Caco-2 (cell line): ENCODE data around the gene HLF. TPM values are rescaled to one million over a fixed set of nuclear protein-coding genes. Genes with fewer than 3 reads are reported as not detected.

Experiments used
- Bru-seq: library from RNA; stranded (reverse); fragments of 400-500 nt; gene quantifications from one replicate; lab custom pipeline; 2021; lab: Mats Ljungman, UMichigan
- BruChase-seq, 2 experiments: library from RNA; stranded (reverse); fragments of 400-500 nt; gene quantifications; one replicate each; lab custom pipeline; 2021; lab: Mats Ljungman, UMichigan
- BruUV-seq: library from RNA; stranded (reverse); fragments of 400-500 nt; replicated peaks from 2 replicates; lab custom pipeline; 2021; lab: Mats Ljungman, UMichigan
- CTCF ChIA-PET: fragments of 300-600 bp; sonication (Branson Sonifier 250); formaldehyde crosslinking; loops from one replicate; lab custom pipeline; 2022; ENCODE audit warnings: antibody characterized with exemption; lab: Charles Lee
- POLR2A ChIA-PET: fragments of 300-600 bp; sonication (Branson Sonifier 250); formaldehyde crosslinking; loops from one replicate; lab custom pipeline; 2022; ENCODE audit warnings: antibody characterized with exemption; lab: Charles Lee
- DNase-seq, 2 experiments: peaks; one replicate each; pipeline versions ENCODE4 v3.0.0 to v3.0.0-alpha.2; 2020 to 2022
- H3K27me3 ChIP-seq: replicated peaks from 2 replicates; pipeline ENCODE4 v1.6.0; 2011; ENCODE audit warnings: low read length; ENCODE audit not compliant: control insufficient read depth, insufficient read depth
- H3K36me3 ChIP-seq: 2 replicates; pipeline ENCODE4 v1.5.1; 2011; ENCODE audit warnings: low read length; ENCODE audit not compliant: control insufficient read depth, insufficient read depth
- H3K4me1 ChIP-seq: fragments of 250-450 bp; sonication (Bioruptor Pico); 2 replicates; pipeline ENCODE4 v1.5.1; 2020; ENCODE audit warnings: mild to moderate bottlenecking
- H3K4me3 ChIP-seq: 2 replicates; pipeline ENCODE4 v1.5.1; 2011; ENCODE audit warnings: low read depth, mild to moderate bottlenecking, control low read depth, low read length
- H3K9me3 ChIP-seq: fragments of 250-450 bp; sonication (Bioruptor Pico); 2 replicates; pipeline ENCODE4 v1.5.1; 2020; ENCODE audit warnings: mild to moderate bottlenecking, moderate library complexity
- H3K27ac Mint-ChIP-seq: one replicate; pipeline ENCODE4 v1.8.0; 2022; ENCODE audit warnings: mixed read lengths; ENCODE audit not compliant: unreplicated experiment
- H3K27me3 Mint-ChIP-seq: one replicate; pipeline ENCODE4 v1.8.0; 2022; ENCODE audit warnings: mixed read lengths; ENCODE audit not compliant: insufficient read depth, unreplicated experiment
- H3K36me3 Mint-ChIP-seq: one replicate; pipeline ENCODE4 v1.8.0; 2022; ENCODE audit warnings: mild to moderate bottlenecking, mixed read lengths; ENCODE audit not compliant: insufficient read depth, unreplicated experiment
- H3K4me1 Mint-ChIP-seq: one replicate; pipeline ENCODE4 v1.8.0; 2022; ENCODE audit warnings: low read depth, mixed read lengths; ENCODE audit not compliant: unreplicated experiment
- H3K4me3 Mint-ChIP-seq: one replicate; pipeline ENCODE4 v1.8.0; 2022; ENCODE audit warnings: mild to moderate bottlenecking, moderate library complexity, mixed read lengths; ENCODE audit not compliant: unreplicated experiment
- H3K9me3 Mint-ChIP-seq: one replicate; pipeline ENCODE4 v1.8.0; 2022; ENCODE audit warnings: mixed read lengths; ENCODE audit not compliant: unreplicated experiment
- intact Hi-C: fragments of 100-400 bp; cut with micrococcal nuclease; formaldehyde crosslinking; loops from one replicate; pipeline ENCODE4 v1.10.0; 2022; ENCODE audit not compliant: unreplicated experiment
- long read RNA-seq: library from polyadenylated mRNA; stranded (forward); transcript quantifications from one replicate; pipeline ENCODE4 v2.0.0, GENCODE V29; 2022
- total RNA-seq: library from RNA; stranded (reverse); gene quantifications from 2 replicates; pipeline ENCODE4 v1.2.3, GENCODE V29; 2022
- TF ChIP-seq, protein P1 (sequence below), 2 experiments: fragments of 200-600 bp in 1 of 2; IDR thresholded peaks; 1 replicate in 1 of 2; 2 replicates in 1 of 2; pipeline versions ENCODE4 v1.5.1 to v1.8.0; 2011 to 2022; ENCODE audit warnings: antibody characterized with exemption in 1 of 2, control low read depth in 1 of 2, inconsistent platforms in 1 of 2, low read depth in 1 of 2, low read length in 1 of 2, mild to moderate bottlenecking in 1 of 2, moderate library complexity in 1 of 2; ENCODE audit not compliant: insufficient read depth in 1 of 2, severe bottlenecking in 1 of 2, unreplicated experiment in 1 of 2

HLF gene, protein sequence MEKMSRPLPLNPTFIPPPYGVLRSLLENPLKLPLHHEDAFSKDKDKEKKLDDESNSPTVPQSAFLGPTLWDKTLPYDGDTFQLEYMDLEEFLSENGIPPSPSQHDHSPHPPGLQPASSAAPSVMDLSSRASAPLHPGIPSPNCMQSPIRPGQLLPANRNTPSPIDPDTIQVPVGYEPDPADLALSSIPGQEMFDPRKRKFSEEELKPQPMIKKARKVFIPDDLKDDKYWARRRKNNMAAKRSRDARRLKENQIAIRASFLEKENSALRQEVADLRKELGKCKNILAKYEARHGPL
- total RNA-seq (17.3 and 19.8 TPM in 2 replicates), Bru-seq, nascent RNA (percentile 80 among the genes with signal in this experiment), BruChase-seq, experiment 1, labeled RNA remaining after a 2-hour chase (percentile 82 among the genes with signal in this experiment), BruChase-seq, experiment 2, labeled RNA remaining after a 6-hour chase (percentile 73 among the genes with signal in this experiment)
- long read RNA-seq, full-length matches to known transcripts = 3 of 5 reads
- long read RNA-seq, partial matches to known transcripts = 0 of 5 reads
- long read RNA-seq, other reads (novel, unspliced or antisense) = 2 of 5 reads

DNA sequence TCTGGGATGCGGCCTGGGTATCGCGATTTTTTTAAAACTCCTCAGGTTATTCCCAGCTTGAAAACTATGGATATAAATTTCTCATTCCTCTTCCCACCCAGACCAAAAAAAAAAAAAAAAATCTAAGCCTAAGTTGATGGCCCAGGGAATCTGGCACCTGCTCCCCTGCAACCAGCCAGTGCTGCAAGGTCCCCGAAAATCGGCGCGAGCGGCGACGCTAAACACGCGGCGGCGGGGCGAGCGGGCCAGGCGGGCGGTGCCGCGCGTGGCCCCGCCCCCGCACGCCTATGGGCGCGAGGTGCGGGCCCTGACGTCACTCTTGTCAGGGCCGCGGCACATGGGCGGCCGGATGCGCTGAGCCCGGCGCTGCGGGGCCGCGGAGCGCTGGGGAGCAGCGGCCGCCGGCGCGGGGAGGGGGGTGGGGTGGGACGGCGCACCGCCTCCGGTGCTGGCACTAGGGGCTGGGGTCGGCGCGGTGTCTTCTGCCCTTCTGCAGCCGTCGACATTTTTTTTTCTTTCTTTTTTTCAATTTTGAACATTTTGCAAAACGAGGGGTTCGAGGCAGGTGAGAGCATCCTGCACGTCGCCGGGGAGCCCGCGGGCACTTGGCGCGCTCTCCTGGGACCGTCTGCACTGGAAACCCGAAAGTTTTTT is at the start of gene HLF:
Gene HLF, plus strand, starts transcription at position 316 of the 654 bp plus-strand sequence. CDS start 525 bp downstream, outside the sequence.
- Histone ChIP-seq H3K27me3 (no peaks in the 10 kb centered on the region), H3K9me3 (no peaks in the 10 kb centered on the region), H3K4me3 (peak within 1 kb of the TSS; percentile 66), H3K36me3 (no peaks in the 10 kb centered on the region), H3K4me1 (no peaks in the 10 kb centered on the region)
- Mint-ChIP-seq H3K4me3 (peak within 1 kb of the TSS; percentile 84), H3K27ac (peak within 1 kb of the TSS; percentile 39), H3K36me3 (peaks cover 11% of the 10 kb centered on the region), H3K4me1 (peaks cover 14% of the 10 kb centered on the region), H3K9me3 (no peaks in the 10 kb centered on the region), H3K27me3 (no peaks in the 10 kb centered on the region)
- CTCF ChIA-PET = interaction anchor here (1.2 to 2.4 kb wide), 2 partner anchors 20 to 26 kb away, joined by 8 to 14 read pairs; no protein-coding TSS in a partner anchor
- intact Hi-C loops = loop anchor here (1.0 kb wide), 4 partner anchors 23 to 84 kb away; no protein-coding TSS in a partner anchor
- DNase-seq = peak; percentile 83 to 91
- TF ChIP-seq, protein P1, sequence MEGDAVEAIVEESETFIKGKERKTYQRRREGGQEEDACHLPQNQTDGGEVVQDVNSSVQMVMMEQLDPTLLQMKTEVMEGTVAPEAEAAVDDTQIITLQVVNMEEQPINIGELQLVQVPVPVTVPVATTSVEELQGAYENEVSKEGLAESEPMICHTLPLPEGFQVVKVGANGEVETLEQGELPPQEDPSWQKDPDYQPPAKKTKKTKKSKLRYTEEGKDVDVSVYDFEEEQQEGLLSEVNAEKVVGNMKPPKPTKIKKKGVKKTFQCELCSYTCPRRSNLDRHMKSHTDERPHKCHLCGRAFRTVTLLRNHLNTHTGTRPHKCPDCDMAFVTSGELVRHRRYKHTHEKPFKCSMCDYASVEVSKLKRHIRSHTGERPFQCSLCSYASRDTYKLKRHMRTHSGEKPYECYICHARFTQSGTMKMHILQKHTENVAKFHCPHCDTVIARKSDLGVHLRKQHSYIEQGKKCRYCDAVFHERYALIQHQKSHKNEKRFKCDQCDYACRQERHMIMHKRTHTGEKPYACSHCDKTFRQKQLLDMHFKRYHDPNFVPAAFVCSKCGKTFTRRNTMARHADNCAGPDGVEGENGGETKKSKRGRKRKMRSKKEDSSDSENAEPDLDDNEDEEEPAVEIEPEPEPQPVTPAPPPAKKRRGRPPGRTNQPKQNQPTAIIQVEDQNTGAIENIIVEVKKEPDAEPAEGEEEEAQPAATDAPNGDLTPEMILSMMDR (IDR thresholded peaks at IDR 0.05; ENCODE audit: insufficient read depth in 1 of 2, low read depth in 1 of 2, low read length in 1 of 2, severe bottlenecking in 1 of 2, unreplicated experiment in 1 of 2) = no peak
- POLR2A ChIA-PET = interaction anchor here (0.6 to 3.2 kb wide), 5 partner anchors 11 to 182 kb away, joined by 3 to 15 read pairs (median 11); no protein-coding TSS in a partner anchor
- BruUV-seq = no TSS peak

DNA sequence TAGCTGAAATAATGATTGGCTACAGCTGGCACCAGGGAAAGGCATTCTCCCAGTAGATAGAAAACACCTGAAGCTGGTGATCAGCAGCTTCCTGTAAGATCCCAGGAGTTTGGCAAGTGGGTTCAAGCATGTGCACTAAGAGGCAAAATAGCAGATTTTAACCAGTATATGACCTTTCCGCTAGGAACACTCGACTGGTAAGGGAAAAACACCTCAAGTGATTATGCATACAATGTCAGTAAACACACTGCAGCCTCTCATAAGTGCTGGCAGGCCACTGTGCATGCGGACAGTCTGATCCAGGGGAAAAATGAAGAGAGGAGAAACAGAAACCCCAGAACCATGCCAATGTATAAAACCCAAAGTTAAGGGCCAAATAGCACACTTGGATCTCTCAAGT is 49.0 kb upstream of the HLF start:
- intact Hi-C loops = no loop called here
- Histone ChIP-seq H3K4me3 (no peak overlapping the region), H3K9me3 (no peaks in the 10 kb centered on the region), H3K36me3 (no peaks in the 10 kb centered on the region), H3K27me3 (no peaks in the 10 kb centered on the region), H3K4me1 (peaks cover 5% of the 10 kb centered on the region; the same call in 1 of the 2 replicates)
- H3K27me3 Mint-ChIP-seq = peaks cover 6% of the 10 kb centered on the region
- peaks cover 10% of the 10 kb centered on the region for H3K9me3 Mint-ChIP-seq
- peaks cover 8% of the 10 kb centered on the region for H3K36me3 Mint-ChIP-seq
- ChIA-PET CTCF (no interaction called here), POLR2A (no interaction called here)
- H3K4me1 Mint-ChIP-seq = no peaks in the 10 kb centered on the region
- BruUV-seq = no TSS peak
- TF ChIP-seq, protein P1 (IDR thresholded peaks at IDR 0.05; ENCODE audit: insufficient read depth in 1 of 2, low read depth in 1 of 2, low read length in 1 of 2, severe bottlenecking in 1 of 2, unreplicated experiment in 1 of 2) = no peak
- H3K4me3 Mint-ChIP-seq = no peak overlapping the region
- H3K27ac Mint-ChIP-seq = no peak overlapping the region
- no peak for DNase-seq

DNA sequence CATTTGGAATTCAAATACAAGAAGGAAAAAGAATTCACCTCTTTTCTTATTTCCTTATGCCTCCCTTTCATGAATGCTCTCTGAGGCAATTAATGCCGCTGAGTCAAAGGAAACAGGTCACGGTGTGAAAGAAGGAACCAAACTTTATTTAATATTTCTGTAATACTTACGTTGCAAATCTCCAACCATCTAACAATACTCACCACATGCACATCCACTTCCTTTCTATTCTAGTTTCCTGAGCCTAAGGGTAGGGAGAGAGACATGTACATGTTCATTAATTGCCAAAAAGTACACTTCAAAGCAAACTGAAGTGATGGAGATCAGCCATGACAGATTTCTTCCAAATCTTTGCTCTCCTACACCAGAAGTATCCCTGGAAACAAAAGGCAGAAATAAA is 47.9 kb upstream of the HLF start:
- Mint-ChIP-seq H3K36me3 (peaks cover 8% of the 10 kb centered on the region), H3K9me3 (peaks cover 10% of the 10 kb centered on the region), H3K27ac (no peak overlapping the region), H3K4me1 (no peaks in the 10 kb centered on the region), H3K4me3 (no peak overlapping the region), H3K27me3 (peaks cover 6% of the 10 kb centered on the region)
- ChIA-PET CTCF (no interaction called here), POLR2A (no interaction called here)
- Histone ChIP-seq H3K9me3 (no peaks in the 10 kb centered on the region), H3K4me1 (peaks cover 5% of the 10 kb centered on the region; the same call in 1 of the 2 replicates), H3K4me3 (no peak overlapping the region), H3K27me3 (no peaks in the 10 kb centered on the region), H3K36me3 (no peaks in the 10 kb centered on the region)
- DNase-seq = no peak
- intact Hi-C loops = no loop called here
- TF ChIP-seq, protein P1 (IDR thresholded peaks at IDR 0.05; ENCODE audit: insufficient read depth in 1 of 2, low read depth in 1 of 2, low read length in 1 of 2, severe bottlenecking in 1 of 2, unreplicated experiment in 1 of 2) = no peak
- BruUV-seq = no TSS peak
